ENCODE results near the gene ACVR1. TPM values are rescaled to one million over a fixed set of nuclear protein-coding genes. Genes with fewer than 3 reads are reported as not detected.

ACVR1 gene
- total RNA-seq, 1 donor from 2014 or later = 5.5 TPM

- H3K4me3 ChIP-seq (ENCODE audit: low read depth, low read length) = no peak overlapping the region
- TF ChIP-seq CTCF (conservative IDR thresholded peaks at IDR 0.05; ENCODE audit: low read depth, low read length) = no peak
- no peak for DNase-seq (ENCODE audit: low read depth)
These were observed 134.2 kb downstream of the ACVR1 start for GRCh38 chr2:157741819-157742484.

- no peak overlapping the region for H3K4me3 ChIP-seq (ENCODE audit: low read depth, low read length)
- TF ChIP-seq CTCF (conservative IDR thresholded peaks at IDR 0.05; ENCODE audit: low read depth, low read length) = no peak
- DNase-seq (ENCODE audit: low read depth) = no peak
These were observed 138.5 kb downstream of the ACVR1 start for GRCh38 chr2:157737656-157738055.

GRCh38 chr2:157735532-157735931 is 140.6 kb downstream of the ACVR1 start:
- no peak for TF ChIP-seq CTCF (conservative IDR thresholded peaks at IDR 0.05; ENCODE audit: low read depth, low read length)

GRCh38 chr2:157733263-157733662 is 142.9 kb downstream of the ACVR1 start:
- DNase-seq (ENCODE audit: low read depth) = no peak
- no peak for TF ChIP-seq CTCF (conservative IDR thresholded peaks at IDR 0.05; ENCODE audit: low read depth, low read length)
- H3K4me3 ChIP-seq (ENCODE audit: low read depth, low read length) = no peak overlapping the region

More at GRCh38 chr2:157735532-157735931, 140.6 kb downstream of the ACVR1 start:
- H3K4me3 ChIP-seq (ENCODE audit: low read depth, low read length) = no peak overlapping the region
- DNase-seq (ENCODE audit: low read depth) = no peak

GRCh38 chr2:157732596-157732995 is 143.5 kb downstream of the ACVR1 start:
- DNase-seq (ENCODE audit: low read depth) = no peak
- TF ChIP-seq CTCF (conservative IDR thresholded peaks at IDR 0.05; ENCODE audit: low read depth, low read length) = no peak
- no peak overlapping the region for H3K4me3 ChIP-seq (ENCODE audit: low read depth, low read length)

GRCh38 chr2:157727693-157728092 is 148.4 kb downstream of the ACVR1 start:
- no peak for TF ChIP-seq CTCF (conservative IDR thresholded peaks at IDR 0.05; ENCODE audit: low read depth, low read length)
- no peak for DNase-seq (ENCODE audit: low read depth)
- no peak overlapping the region for H3K4me3 ChIP-seq (ENCODE audit: low read depth, low read length)

- no peak for DNase-seq (ENCODE audit: low read depth)
- no peak for TF ChIP-seq CTCF (conservative IDR thresholded peaks at IDR 0.05; ENCODE audit: low read depth, low read length)
- no peak overlapping the region for H3K4me3 ChIP-seq (ENCODE audit: low read depth, low read length)
These were observed 149.2 kb downstream of the ACVR1 start for GRCh38 chr2:157726946-157727345.

Measured in epithelial cell of proximal tubule (primary cell).